ENCODE results near the gene CDCA5. TPM values are rescaled to one million over a fixed set of nuclear protein-coding genes. Genes with fewer than 3 reads are reported as not detected.

The CDCA5 gene
- total and polyA plus RNA-seq, 8 donors: 0.08 to 1.2 (median 0.43) TPM

DNA sequence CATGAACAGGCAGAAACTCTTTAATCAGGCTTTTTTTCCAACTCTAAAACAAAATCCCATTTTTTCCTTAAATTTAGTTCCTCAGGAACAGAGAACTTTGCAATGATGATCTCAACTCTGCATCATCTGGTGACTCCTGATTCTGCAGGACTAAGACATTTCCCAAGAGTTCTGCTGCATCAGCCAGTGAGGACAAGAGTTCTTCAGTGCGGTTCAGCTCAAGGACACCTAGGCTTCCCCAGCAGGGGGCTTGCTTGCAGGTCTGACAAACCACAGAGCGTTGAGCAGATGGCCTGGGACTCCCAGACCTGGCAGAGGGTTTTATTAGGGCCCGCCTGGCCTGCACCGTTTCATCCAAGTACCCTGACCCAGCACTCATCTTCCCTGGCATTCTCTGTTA is 6.4 kb downstream of the CDCA5 start:
- 70 to 76% methylated on average over 4 of the region's 4 CpGs for WGBS, 2 donors
- FAIRE-seq: no peak

DNA sequence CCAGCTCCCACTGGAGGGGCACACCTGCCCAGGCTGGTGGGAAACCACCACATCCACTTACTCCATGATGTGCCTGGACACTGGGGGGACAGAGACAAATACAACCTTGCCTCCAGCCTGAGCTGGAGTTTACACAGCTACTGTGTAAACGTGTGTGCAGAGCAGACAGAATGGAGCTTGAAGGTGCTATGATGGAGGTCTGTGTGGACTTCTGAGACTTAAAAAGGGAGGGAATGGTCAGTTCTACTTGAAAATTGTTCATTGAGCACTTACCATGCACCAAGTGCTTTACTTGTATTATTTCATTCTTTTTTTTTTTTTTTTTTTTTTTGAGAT is 11.2 kb downstream of the CDCA5 start:
- TF ChIP-seq, protein P1, sequence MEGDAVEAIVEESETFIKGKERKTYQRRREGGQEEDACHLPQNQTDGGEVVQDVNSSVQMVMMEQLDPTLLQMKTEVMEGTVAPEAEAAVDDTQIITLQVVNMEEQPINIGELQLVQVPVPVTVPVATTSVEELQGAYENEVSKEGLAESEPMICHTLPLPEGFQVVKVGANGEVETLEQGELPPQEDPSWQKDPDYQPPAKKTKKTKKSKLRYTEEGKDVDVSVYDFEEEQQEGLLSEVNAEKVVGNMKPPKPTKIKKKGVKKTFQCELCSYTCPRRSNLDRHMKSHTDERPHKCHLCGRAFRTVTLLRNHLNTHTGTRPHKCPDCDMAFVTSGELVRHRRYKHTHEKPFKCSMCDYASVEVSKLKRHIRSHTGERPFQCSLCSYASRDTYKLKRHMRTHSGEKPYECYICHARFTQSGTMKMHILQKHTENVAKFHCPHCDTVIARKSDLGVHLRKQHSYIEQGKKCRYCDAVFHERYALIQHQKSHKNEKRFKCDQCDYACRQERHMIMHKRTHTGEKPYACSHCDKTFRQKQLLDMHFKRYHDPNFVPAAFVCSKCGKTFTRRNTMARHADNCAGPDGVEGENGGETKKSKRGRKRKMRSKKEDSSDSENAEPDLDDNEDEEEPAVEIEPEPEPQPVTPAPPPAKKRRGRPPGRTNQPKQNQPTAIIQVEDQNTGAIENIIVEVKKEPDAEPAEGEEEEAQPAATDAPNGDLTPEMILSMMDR (IDR thresholded peaks at IDR 0.05): no peak
- DNase-seq (no peak), ATAC-seq (no peak), FAIRE-seq (no peak)
- Histone ChIP-seq H3K27ac (no peak overlapping the region), H3K36me3 (no peaks in the 10 kb centered on the region), H3K27me3 (no peaks in the 10 kb centered on the region), H3K9me3 (no peaks in the 10 kb centered on the region), H3K4me3 (no peak overlapping the region), H3K4me1 (no peaks in the 10 kb centered on the region)
- WGBS, 2 donors: 38% methylated on average over 1 of the region's 1 CpG
- intact Hi-C loops (cut with DNase I): no loop called here

More for the DNA sequence above, 6.4 kb downstream of the CDCA5 start:
- Histone ChIP-seq H3K9me3 (no peaks in the 10 kb centered on the region), H3K36me3 (no peaks in the 10 kb centered on the region), H3K4me1 (no peaks in the 10 kb centered on the region), H3K27ac (no peak overlapping the region), H3K4me3 (no peak overlapping the region), H3K27me3 (no peaks in the 10 kb centered on the region)
- intact Hi-C loops (cut with DNase I): no loop called here
- DNase-seq (no peak), ATAC-seq (no peak)
- TF ChIP-seq, protein P1 (IDR thresholded peaks at IDR 0.05): no peak

DNA sequence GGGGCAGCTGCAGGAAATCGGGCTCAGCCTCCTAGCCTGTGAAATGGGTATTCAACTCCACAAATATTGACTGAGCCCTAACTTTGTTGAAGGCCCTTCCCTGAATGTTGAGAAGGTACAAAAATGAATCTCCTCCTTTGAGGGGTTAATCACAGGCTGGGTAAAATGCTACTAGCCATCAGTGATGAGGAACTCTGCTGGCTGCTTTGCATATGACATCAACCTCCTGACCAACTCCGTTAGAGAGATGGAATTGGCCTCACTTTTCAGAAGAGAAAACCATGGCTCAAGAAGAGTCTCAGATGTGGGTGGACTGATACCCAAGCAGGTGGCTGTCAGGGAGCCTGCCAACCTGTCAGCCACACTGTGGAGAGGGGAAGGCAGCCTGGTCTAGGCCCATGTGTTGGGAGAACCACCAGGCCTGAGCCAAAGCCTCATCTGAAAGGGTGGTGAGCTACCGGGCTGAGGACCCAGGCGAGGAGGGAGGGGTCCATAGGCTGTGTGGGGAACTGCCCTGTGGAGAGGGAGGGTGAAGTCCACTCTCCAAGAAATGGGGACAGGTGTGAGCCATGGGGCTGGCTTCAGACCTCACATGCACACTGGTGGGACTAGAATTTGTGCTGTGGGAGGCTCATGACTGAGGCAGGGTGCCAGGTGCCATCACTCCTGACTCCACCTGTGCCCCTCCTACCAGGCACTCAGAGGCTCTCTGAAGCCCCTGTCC is 11.8 kb downstream of the CDCA5 start:
- ATAC-seq: no peak
- WGBS, 2 donors: 61 to 70% methylated on average over 4 of the region's 4 CpGs
- H3K27me3 ChIP-seq: no peaks in the 10 kb centered on the region
- H3K4me3 ChIP-seq: no peak overlapping the region
- H3K9me3 ChIP-seq: no peaks in the 10 kb centered on the region
- no peaks in the 10 kb centered on the region for H3K4me1 ChIP-seq
- TF ChIP-seq, protein P1 (IDR thresholded peaks at IDR 0.05): no peak
- no peak for DNase-seq
- intact Hi-C loops (cut with DNase I): no loop called here
- no peak for FAIRE-seq
- no peaks in the 10 kb centered on the region for H3K36me3 ChIP-seq
- H3K27ac ChIP-seq: no peak overlapping the region

DNA sequence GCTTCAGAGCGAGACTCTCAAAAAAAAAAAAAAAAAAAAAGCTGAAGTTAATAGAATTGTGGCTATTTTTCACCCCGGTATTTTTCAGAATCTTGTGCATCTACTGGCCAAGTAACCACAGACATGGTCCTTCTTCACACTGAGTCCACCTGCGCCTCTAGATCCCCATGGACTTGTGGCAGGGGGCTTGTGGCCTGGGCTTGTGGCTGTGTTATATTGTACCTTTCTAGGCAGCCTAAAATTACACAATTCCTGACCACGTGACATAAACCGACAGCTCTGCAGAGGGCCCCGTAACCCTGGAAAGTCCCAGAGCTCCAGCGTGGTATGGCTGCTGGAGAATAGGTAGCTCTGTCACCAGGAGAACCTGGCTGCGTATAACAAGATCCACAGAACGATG is 14.6 kb downstream of the CDCA5 start:
- H3K4me1 ChIP-seq: no peaks in the 10 kb centered on the region
- FAIRE-seq: no peak
- no peak for DNase-seq
- H3K9me3 ChIP-seq: no peaks in the 10 kb centered on the region
- no peak overlapping the region for H3K27ac ChIP-seq
- ATAC-seq: no peak
- no peaks in the 10 kb centered on the region for H3K36me3 ChIP-seq
- TF ChIP-seq, protein P1 (IDR thresholded peaks at IDR 0.05): no peak
- 52 to 53% methylated on average over 9 of the region's 9 CpGs for WGBS, 2 donors
- intact Hi-C loops (cut with DNase I): no loop called here
- H3K27me3 ChIP-seq: no peaks in the 10 kb centered on the region
- no peak overlapping the region for H3K4me3 ChIP-seq

DNA sequence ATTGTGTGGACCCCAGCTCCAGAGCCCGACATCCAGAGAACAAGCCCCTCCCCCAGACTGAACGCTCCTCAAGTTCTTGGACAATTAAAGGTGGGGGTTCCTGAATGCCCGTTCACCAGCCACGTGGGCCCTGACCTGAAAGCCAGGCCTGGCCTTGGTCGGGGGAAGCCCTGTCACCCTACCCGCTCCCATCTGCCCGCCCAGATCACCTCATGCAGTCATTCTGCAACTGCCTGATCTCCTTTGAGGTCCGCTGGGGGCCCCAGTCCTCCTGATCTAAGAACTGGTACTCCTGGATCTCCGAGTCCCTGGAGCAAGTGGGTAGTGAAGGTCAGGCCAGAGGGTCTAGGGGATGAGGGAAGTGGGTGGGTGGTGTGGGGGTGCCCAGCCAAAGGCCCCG is 16.4 kb downstream of the CDCA5 start:
- DNase-seq (no peak), FAIRE-seq (no peak), ATAC-seq (no peak)
- no peaks in the 10 kb centered on the region for H3K9me3 ChIP-seq
- no peak overlapping the region for H3K4me3 ChIP-seq
- TF ChIP-seq, protein P1 (IDR thresholded peaks at IDR 0.05): no peak
- H3K36me3 ChIP-seq: no peaks in the 10 kb centered on the region
- intact Hi-C loops (cut with DNase I): no loop called here
- no peaks in the 10 kb centered on the region for H3K27me3 ChIP-seq
- H3K4me1 ChIP-seq: no peaks in the 10 kb centered on the region
- 75 to 80% methylated on average over 10 of the region's 10 CpGs for WGBS, 2 donors
- no peak overlapping the region for H3K27ac ChIP-seq

Data from pancreas (tissue), 10 donors.